ENCODE measurements around the gene COLGALT1.
"Not testable (repeated sequence)": the region's sequence is repeated elsewhere in the genome, so short reads cannot be mapped to it uniquely, and the experiment has no call there.

Gene COLGALT1

DNA sequence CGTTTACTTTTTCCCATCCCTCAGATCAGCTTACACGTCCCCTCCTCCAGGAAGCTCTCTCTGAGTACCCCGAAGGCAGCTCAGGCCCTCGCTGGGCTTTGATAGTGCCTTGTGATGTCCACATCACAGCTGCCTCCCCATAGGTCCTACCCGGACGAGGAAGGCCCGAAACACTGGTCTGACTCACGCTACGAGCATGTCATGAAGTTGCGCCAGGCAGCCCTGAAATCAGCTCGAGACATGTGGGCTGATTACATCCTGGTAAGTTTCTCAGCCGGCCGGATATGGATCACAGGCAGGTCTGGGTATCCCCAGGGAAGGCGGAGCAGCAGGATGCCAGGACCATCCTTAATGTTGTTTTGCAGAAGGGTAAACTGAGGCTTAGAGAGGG lies 4.8 kb downstream of the COLGALT1 start:
- peak; percentile 53 for DNase-seq (ENCODE audit: low spot score)

DNA sequence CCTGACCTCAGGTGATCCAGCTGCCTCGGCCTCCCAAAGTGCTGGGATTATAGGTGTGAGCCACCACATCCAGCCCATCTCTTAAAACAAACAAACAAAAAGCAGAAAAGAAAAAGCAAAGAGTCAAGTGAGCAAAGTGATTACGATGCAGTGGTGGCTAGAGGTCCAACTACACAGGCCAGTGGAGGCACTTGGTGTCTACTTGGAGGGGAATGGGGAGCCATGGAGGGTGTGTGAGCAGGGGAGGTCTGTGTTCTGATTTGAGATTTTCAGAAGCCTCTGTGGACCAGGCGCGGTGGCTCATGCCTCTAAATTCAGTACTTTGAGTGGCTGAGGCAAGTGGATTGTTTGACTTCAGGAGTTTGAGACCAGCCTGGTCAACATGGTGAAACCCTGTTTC lies 6.6 kb downstream of the COLGALT1 start:
- DNase-seq (ENCODE audit: low spot score): no peak

DNA sequence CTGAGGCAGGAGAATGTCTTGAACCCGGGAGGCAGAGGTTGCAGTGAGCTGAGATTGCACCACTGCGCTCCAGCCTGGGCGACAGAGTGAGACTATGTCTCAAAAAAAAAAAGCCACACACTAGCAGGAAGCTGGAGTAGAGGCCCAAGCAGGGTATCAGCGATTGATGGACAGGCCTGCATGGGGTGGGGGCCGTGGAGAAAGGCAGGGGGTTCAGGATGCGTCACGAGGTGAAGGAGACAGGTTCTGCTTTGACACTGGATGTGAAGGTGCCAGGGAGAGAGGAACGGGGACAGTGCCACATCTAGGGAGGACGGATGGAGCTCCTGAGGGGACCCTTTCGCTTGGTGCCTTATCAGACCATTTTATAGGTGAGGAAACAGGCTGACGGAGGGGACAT lies 7.1 kb downstream of the COLGALT1 start:
- no peak for DNase-seq (ENCODE audit: low spot score)

DNA sequence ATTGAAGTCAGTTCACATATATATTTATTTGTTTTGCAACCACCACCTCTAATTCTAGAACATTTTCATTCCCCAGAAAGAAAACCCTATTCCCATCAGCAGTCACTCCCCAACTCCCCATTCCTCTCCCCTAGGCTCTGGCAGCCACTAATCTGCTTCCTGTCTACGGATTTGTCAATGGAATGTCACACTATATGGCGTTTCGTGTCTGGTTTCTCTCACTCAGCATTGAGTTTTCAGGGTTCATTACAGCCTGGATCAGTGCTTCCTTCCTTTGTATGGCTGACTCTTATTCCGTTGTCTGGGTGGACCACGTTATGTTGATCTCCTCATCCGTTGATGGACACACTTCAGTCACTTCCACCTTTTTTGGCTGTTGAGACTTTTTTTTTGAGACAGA lies 9.3 kb downstream of the COLGALT1 start:
- no peak for DNase-seq (ENCODE audit: low spot score)

DNA sequence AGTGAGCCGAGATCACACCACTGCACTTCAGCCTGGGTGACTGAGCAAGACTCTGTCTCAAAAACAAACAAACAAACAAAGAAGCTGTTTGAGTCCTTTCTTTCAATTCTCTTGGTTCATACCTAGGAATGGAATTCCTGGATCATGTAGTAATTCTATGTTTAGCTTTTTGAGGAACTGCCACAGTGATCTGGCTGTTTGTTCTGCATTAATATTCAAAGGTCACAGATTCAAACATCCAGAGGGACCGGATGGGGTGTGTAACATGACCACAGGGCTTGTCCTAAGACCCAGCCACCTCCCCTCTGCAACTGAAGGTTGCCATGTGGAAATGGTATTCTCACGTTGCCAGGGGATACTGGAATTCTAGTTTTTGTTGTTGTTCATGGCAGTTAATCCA lies 10.2 kb downstream of the COLGALT1 start:
- no peak for DNase-seq (ENCODE audit: low spot score)

DNA sequence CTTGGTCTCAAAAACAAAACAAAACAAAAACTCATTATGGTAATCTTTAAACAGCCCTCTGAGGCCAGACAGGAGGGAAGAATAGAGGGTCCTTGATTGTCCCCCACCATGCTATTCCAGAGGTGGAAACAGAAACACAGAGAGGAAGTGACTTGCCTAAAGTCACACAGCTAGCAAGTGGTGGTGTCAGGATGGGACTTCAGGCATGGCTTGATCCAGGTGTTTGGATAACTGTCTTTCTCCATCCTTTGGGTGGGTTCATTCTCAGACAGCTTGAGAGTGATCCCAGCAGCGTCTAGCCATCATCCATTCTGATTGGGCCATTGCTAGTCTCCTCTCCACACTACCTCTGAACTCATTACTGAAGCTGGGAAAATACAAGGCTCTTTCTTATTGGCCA lies 12.5 kb downstream of the COLGALT1 start:
- no peak for DNase-seq (ENCODE audit: low spot score)

DNA sequence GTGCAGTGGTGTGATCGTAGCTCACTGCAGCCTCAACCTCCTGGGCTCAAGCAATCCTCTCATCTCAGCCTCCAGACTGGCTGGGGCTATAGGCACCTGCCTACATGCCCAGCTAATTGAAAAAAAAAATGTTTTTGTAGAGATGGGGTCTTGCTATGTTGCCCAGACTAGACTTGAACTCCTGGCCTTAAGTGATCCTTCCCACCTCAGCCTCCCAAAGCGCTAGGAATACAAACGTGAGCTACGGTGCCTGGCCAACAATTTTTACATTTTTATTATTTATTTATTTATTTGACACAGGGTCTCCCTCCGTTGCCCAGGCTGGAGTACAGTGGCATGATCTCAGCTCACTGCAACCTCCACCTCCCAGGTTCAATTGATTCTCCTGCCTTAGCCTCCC lies 14.8 kb downstream of the COLGALT1 start:
- DNase-seq (ENCODE audit: low spot score): not testable (repeated sequence)

DNA sequence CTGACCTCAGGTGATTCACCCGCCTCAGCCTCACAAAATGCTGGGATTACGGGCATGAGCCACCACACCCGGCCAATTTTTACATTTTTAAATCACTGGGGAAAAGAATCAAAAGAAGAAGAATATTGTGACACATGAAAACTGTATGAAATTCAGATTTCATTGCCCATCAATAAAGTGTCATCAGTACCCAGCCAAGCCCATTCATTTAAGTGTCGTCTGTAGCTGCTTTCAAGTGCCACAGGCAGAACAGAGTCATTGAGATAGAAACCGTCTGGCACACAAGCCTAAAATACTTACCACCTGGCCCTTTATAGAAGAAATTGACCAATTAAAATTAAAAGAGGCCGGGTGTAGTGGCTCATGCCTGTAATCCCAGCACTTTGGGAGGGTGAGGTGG lies 15.3 kb downstream of the COLGALT1 start:
- no peak for DNase-seq (ENCODE audit: low spot score)

DNA sequence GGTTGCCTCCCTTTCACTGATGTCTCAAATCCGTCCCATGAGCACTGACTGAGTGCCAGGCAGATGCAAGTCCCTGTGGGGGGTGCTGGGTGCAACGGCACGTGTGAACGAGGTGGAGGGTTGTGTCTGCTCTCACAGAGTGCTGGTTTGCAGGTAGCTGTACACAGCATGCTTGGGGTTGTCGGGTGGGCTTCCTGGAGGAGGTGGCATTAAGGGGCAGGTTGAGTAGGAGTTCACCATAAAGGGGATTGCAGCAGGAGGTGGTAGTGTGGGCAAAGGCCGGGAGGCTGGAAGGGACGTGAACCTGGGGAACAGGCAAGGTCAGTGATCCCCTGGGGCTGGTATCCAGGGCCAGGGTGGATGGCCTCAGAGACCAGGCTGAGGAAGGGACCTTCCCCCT lies 17.2 kb downstream of the COLGALT1 start:
- DNase-seq (ENCODE audit: low spot score): no peak

DNA sequence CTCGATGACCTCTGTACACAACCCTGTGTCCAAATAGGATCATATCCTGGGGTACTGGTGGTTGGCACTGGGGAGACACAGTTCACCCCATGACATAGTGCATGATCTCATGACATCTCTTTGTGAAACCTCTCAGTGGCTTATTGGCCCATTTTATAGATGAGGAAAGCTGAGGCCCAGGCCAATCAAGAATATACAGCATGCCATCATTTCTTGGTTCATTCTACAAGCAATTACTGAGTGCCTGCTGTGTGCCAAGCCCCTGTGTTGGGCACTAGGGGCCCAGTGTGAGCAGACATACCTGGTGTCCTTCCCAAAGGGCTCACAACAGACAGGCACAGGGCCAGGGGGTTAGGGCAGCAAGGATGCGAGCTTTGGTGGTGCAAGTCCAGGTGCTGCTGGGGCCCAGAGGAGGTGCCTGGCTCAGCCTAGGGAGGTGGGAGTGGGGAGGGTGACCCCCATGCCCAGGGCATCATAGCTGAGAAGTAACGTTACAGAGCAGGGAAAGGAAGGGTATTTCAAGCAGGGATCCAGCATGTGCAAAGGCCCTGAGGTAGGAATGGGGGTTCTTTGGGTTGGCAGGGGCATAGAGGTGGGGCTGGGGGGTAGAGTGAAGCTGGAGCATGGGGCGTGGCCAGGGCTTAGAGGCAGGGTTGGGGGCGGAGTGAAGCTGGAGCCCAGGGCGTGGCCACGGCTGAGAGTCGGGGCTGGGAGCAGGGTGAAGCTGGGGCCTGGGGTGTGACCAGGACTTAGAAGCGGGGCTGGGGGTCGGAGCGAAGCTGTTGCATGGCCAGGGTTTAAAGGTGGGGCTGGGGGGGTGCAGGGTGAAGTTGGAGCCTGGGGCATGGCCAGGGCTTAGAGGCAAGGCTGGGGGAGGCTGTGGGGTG lies 20.7 kb downstream of the COLGALT1 start:
- DNase-seq (ENCODE audit: low spot score): no peak

DNA sequence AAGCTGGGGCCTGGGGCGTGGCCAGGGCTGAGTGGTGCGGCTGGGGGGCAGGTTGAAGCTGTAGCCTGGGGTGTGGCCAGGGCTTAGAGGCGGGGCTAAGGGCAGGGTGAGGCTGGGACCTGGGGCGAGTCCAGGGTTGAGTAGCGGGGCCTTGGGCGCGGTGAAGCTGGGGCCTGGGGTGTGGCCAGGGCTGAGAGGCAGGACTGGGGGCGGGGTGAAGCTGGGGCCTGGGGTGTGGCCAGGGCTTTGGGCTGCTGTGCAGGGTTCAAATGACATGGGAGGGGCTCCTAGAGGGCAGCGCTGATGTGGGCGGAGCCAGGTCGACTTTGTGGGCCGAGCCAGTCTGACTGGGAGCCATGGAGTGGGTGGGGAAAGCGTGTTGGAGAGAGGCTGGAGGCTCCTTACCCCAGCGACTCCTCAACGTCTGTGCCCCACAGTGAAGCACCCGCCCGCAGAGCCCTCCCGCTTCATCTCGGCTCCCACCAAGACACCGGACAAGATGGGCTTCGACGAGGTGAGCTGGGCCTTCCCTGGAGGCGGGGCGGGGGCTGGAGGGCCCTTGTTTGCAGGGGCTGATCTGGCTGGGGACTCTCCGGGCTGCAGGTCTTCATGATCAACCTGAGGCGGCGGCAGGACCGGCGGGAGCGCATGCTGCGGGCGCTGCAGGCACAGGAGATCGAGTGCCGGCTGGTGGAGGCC lies 21.5 kb downstream of the COLGALT1 start:
- peak; percentile 55 for DNase-seq (ENCODE audit: low spot score)

DNA sequence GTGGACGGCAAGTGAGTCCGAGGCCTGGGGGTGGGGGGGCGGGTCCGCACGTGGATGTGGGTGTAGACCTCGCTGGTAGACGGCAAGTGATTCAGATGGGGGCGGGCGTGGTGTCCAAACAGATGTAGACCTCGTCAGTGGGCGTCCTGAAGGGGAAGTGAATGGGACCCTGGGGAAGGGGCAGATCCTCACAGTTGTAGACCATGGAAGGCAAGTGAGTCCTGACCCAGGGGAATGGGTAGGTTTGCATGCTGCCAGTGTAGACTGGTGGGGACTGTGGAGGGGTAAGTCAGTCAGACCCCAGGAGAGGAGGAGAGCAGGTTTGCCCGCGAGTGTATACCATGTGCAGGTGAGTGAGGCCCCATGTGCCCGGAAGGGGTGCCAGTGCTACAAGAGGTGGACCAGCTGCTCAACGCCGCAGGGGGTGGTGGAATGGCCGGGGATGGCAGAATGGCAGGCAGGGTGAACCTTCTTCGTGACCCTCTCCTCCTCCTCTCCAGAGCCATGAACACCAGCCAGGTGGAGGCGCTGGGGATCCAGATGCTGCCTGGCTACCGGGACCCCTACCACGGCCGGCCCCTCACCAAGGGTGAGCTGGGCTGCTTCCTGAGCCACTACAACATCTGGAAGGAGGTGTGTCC lies 22.1 kb downstream of the COLGALT1 start:
- DNase-seq (ENCODE audit: low spot score): no peak

DNA sequence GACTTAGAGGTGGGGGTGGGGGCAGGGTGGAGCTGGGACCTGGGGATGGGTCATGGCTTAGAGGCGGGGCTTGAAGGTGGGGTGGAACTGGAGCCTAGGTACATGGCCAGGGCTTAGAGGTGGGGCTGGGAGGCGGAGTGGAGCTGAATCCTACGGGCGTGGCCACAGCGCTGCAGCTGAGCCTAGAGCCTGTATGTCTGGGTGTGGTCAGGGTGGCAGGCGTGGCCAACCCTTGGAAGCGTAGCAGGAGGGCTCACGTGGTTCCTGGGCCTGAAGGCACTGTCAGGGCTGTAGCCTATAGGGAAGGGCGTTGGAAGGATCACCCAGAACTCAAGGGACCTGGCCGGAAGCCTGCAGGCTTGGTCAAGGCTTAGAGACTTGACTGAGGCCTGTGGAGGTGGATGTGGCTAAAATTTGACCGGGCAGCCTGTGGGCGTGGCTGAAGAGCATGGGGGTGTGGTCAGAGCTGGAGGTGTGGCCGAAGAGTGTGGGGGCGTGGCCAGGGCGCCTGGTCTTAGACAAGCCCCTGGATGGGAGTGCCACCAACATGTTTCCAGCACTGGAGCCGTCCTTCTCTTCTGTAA lies 24.3 kb downstream of the COLGALT1 start:
- DNase-seq (ENCODE audit: low spot score): peak; percentile 73

DNA sequence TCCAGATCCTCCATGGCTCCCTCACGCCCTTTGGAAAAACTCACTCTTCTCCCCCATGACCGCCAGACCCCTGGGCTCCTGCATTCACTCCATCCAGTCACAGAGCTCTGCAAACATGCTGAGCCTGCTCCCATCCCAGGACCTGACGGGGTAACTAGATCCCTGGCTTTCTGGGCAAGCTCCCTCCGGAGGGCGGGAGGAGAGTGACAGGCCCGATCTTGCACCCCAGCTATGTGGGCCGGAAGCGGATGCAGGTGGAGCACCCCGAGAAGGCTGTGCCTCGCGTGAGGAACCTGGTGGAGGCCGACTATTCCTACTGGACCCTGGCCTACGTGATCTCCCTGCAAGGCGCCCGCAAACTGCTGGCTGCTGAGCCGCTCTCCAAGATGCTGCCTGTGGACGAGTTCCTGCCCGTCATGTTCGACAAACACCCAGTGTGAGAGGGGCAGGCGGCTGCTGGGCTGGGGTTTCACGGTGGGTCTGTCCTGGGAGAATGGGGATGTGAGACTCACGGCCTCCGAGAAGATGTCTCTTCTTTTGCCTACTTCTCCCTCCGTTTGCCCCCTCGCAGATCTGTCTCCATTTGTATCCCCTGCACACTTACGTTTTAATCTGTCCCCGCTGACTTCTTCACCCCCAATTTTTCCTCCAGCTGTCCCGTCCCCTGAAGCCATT lies 25.2 kb downstream of the COLGALT1 start:
- no peak for DNase-seq (ENCODE audit: low spot score)

DNA sequence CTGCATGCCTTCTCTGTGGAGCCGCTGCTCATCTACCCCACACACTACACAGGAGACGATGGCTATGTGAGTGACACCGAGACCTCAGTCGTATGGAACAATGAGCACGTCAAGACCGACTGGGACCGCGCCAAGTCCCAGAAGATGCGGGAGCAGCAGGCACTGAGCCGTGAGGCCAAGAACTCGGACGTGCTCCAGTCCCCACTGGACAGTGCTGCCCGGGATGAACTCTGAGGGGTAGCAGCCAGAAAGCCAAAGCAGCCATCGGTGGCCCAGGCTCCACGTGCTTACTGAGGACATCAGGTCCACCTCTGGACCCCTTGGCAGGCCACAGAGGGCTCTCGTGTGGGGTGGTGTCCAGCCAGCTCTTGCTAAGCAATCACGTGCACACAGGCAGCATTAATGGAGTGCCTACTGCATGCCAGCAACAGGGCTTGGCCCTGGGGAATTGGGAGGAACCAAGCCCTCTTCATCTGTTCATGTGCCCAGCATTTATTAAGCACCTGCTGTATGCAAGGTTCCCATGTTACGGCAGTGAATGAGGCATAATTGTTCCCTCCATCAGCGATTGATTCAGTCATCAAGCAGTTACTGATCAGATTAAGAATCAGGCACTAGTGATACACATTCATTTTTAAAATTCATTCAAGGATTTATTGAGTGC lies 25.9 kb downstream of the COLGALT1 start:
- no peak for DNase-seq (ENCODE audit: low spot score)

DNA sequence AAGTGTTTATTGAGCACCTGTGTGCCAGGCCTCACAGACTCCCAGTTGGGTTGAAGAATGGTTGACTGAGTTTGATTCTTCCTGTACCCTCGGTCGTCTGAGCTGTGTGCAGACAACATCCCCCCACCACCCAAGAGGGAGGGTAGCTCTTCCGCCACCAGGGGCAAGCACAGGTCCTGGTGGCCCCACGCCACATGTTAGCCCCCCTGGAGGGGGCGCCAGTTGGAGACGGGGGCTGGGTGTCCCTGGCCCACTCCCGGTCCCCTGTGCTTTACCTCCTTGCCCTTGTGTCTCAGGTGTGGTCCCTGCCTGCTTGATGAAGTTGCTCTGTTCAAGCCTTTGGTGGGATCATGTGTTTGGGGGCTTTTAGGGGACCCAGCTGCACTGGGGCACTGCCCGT lies 27.2 kb downstream of the COLGALT1 start:
- no peak for DNase-seq (ENCODE audit: low spot score)

DNA sequence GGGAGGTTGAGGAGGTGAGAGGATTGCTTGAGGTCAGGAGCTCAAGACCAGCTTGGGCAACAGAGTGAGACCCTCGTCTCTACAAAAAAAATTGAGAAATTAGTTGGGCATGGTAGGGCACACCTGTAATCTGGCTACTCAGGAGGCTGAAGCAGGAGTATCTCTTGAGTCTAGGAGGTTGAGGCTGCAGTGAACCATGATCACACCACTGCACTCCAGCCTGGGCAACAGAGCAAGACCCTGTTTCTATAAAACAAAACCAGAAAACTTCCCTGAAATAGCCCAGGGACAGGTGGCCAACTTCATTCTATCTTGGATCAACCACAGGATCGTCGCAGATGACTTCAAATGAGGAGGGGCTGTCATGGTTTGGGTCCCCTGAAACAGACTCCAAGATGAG lies 28.7 kb downstream of the COLGALT1 start:
- DNase-seq (ENCODE audit: low spot score): no peak

DNA sequence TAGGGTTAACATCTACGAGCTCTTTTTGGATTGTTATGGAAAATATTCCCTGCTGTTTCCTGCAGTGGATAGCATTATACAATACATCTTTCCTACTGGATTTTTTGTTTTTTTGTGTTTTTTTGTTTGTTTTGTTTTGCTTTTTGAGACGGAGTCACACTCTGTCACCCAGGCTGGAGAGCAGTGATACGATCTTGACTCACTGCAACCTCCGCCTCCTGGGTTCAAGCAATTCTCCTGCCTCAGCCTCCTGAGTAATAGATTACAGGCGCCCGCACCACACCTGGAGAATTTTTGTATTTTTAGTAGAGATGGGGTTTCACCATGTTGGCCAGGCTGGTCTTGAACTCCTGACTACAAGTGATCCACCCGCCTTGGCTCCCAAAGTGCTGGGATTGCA lies 29.9 kb downstream of the COLGALT1 start:
- DNase-seq (ENCODE audit: low spot score): not testable (repeated sequence)

DNA sequence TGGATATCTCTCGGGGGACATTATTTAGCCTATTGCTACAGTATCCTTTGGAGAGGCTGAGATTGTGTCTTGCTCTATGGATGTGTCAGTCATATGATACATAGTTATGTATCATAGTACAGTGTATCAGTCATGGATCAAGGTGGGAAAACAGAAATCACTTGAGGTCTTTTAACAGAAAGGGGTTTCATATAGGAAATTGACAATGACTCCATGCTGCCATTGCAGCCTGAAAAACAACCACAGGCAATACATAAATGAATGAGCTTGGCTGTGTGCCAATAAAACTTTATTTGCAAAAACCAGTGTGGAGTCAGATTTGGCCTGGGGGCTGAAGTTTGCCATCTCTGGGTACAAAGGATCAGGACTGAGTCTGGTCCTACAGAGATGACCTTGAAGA lies 35.4 kb downstream of the COLGALT1 start:
- no peak for DNase-seq (ENCODE audit: low spot score)

DNA sequence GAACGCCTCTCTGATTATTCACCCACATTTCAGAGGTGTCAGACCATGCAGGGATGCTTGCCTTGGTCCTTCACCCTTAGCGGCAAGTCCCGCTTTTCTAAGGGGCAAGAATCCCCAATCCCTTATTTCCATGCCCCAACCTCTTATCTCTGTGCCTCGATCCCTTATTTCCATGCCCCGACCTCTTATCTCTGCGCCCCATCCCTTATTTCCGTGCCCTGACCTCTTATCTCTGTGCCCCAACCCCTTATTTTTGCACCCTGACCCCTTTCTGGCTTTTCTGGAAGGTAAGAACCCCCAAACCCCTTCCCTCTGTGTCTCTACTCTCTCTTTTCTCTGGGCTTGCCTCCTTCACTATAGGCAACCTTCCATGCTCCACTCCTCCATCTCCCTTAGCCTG lies 38.8 kb downstream of the COLGALT1 start:
- not testable (repeated sequence) for DNase-seq (ENCODE audit: low spot score)

DNA sequence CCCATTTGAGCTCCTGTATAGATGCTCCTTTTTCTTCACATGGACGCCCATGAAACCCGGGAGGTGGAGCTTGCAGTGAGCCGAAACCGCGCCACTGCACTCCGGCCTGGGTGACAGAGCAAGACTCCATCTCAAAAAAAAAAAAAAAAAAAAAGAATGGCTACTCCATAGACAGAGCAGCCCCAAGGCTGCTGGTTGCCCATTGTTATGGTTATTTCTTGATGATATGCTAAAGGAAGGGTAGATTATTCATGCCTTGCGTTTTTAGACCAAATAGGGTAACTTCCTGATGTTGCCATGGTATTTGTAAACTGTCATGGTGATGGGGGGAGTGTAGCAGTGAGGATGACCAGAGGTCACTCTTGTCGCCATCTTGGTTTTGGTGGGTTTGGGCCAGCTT lies 42.6 kb downstream of the COLGALT1 start:
- DNase-seq (ENCODE audit: low spot score): not testable (repeated sequence)

DNA sequence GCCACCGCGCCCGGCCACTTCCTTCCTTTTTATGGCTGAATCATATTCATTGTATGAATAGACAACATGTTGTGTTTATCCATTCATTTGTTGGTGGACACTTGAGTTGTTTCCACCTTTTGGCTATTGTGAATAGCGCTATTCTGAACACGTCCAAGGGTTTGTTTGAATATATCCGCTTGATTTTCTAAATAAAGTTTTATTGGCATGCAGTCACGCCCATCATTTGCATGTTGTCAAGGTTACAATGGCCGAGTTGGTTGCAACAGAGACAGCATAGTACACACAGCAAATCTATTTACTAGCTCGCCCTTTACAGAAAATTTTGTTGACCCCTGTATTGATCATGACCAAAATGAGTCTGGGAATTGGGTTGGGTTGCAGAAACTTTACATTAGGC lies 43.5 kb downstream of the COLGALT1 start:
- DNase-seq (ENCODE audit: low spot score): no peak

Data from AG08395 (cell line).